IPS-15b (cell line): ENCODE data around the gene CATSPERE.

ENCODE experiments used
- H3K27me3 ChIP-seq: one replicate; pipeline ENCODE4 v1.6.1; 2013; ENCODE audit warnings: low read length; ENCODE audit not compliant: control insufficient read depth, insufficient read depth
- H3K36me3 ChIP-seq: one replicate; pipeline ENCODE4 v1.6.1; 2013; ENCODE audit warnings: low read length; ENCODE audit not compliant: control insufficient read depth, insufficient read depth
- H3K4me1 ChIP-seq: one replicate; pipeline ENCODE4 v1.6.1; 2013; ENCODE audit warnings: mild to moderate bottlenecking, low read length; ENCODE audit not compliant: control insufficient read depth, insufficient read depth
- H3K4me3 ChIP-seq: one replicate; pipeline ENCODE4 v1.5.1; 2013; ENCODE audit warnings: low read depth, low read length
- H3K9ac ChIP-seq: one replicate; pipeline ENCODE4 v1.6.1; 2013; ENCODE audit warnings: low read depth, mild to moderate bottlenecking, low read length
- H3K9me3 ChIP-seq: one replicate; pipeline ENCODE4 v1.6.1; 2013; ENCODE audit warnings: mild to moderate bottlenecking, low read length; ENCODE audit not compliant: control insufficient read depth, insufficient read depth

CATSPERE gene

GRCh38 chr1:244605835-244606370 is 144.8 kb downstream of the CATSPERE start:
- no peak overlapping the region for H3K9ac ChIP-seq
- no peaks in the 10 kb centered on the region for H3K27me3 ChIP-seq
- peaks cover 2% of the 10 kb centered on the region for H3K4me1 ChIP-seq
- H3K9me3 ChIP-seq, result no peaks in the 10 kb centered on the region
- H3K36me3 ChIP-seq, result no peaks in the 10 kb centered on the region
- H3K4me3 ChIP-seq, result no peak overlapping the region

DNA sequence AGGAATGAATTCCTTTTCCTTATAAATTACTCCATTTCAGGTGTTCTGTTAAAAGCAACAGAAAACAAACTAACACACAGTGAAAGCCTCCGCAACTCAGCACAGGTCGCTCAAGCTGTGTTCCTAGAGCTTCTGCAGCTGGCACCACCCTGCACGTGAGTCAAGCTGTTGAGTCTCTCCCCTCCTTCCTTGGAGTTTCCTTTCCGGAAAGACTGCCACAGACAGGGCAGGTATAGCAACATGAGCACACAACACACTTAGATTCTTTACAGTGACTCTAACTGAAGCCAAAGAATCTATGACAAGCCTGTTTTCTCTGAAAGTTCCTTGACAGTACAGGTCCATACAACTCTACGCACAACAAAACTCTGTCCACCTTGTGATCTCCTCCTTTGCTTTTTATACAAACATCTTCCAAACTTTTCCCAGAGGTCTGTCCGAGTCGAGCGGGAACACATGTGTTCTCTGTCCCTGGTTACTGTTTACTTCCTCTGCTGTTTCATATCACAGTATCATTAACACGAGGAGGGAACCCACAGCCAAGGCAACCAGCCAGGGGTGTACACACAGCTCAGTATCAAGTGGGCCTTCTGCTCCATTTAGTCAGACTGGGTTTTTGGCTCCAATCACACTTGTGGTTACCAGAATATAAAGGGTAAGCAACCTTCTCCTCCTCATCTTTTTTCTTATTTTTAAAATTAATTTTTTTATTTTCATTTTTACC is 153.2 kb downstream of the CATSPERE start:
- H3K36me3 ChIP-seq, result no peaks in the 10 kb centered on the region
- H3K9me3 ChIP-seq, result no peaks in the 10 kb centered on the region
- no peak overlapping the region for H3K9ac ChIP-seq
- peaks cover 3% of the 10 kb centered on the region for H3K4me1 ChIP-seq
- H3K27me3 ChIP-seq, result no peaks in the 10 kb centered on the region
- no peak overlapping the region for H3K4me3 ChIP-seq

GRCh38 chr1:244614879-244615278 is 153.8 kb downstream of the CATSPERE start:
- no peaks in the 10 kb centered on the region for H3K36me3 ChIP-seq
- H3K4me1 ChIP-seq, result peaks cover 3% of the 10 kb centered on the region
- no peak overlapping the region for H3K4me3 ChIP-seq
- no peaks in the 10 kb centered on the region for H3K9me3 ChIP-seq
- no peaks in the 10 kb centered on the region for H3K27me3 ChIP-seq
- no peak overlapping the region for H3K9ac ChIP-seq

- Histone ChIP-seq H3K4me1 (peaks cover 3% of the 10 kb centered on the region), H3K27me3 (no peaks in the 10 kb centered on the region), H3K4me3 (no peak overlapping the region), H3K9me3 (no peaks in the 10 kb centered on the region), H3K9ac (no peak overlapping the region), H3K36me3 (no peaks in the 10 kb centered on the region)
Observed at GRCh38 chr1:244615301-244615700, 154.2 kb downstream of the CATSPERE start.

DNA sequence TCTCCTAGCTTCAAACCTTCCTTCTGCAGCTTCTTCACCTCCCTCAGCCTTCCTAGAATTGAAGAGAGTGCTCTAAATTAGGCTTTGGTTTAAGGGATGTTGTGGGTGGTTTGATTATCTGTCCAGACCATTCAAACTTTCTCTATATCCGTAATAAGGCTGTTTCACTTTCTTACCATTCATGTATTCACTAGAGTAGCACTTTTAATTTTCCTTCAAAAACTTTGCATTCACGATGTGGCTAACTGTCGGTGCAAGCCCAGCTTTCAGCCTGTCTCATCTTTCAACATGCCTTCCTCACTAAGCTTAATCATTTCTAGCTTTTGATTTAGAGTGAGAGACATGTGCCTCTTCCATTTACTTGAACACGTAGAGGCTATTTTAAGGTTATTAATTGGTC is 165.6 kb downstream of the CATSPERE start:
- Histone ChIP-seq H3K4me1 (no peaks in the 10 kb centered on the region), H3K36me3 (no peaks in the 10 kb centered on the region), H3K9me3 (no peaks in the 10 kb centered on the region), H3K27me3 (no peaks in the 10 kb centered on the region), H3K4me3 (no peak overlapping the region), H3K9ac (no peak overlapping the region)

- no peaks in the 10 kb centered on the region for H3K4me1 ChIP-seq
- H3K9me3 ChIP-seq, result no peaks in the 10 kb centered on the region
- H3K27me3 ChIP-seq, result no peaks in the 10 kb centered on the region
- no peaks in the 10 kb centered on the region for H3K36me3 ChIP-seq
- H3K9ac ChIP-seq, result no peak overlapping the region
- H3K4me3 ChIP-seq, result no peak overlapping the region
Observed at GRCh38 chr1:244628789-244629188, 167.7 kb downstream of the CATSPERE start.

GRCh38 chr1:244633140-244633539 is 172.1 kb downstream of the CATSPERE start:
- Histone ChIP-seq H3K9ac (no peak overlapping the region), H3K9me3 (no peaks in the 10 kb centered on the region), H3K4me1 (no peaks in the 10 kb centered on the region), H3K4me3 (no peak overlapping the region), H3K27me3 (no peaks in the 10 kb centered on the region), H3K36me3 (no peaks in the 10 kb centered on the region)

GRCh38 chr1:244634546-244634945 is 173.5 kb downstream of the CATSPERE start:
- no peaks in the 10 kb centered on the region for H3K4me1 ChIP-seq
- H3K9ac ChIP-seq, result no peak overlapping the region
- H3K9me3 ChIP-seq, result no peaks in the 10 kb centered on the region
- no peaks in the 10 kb centered on the region for H3K36me3 ChIP-seq
- no peaks in the 10 kb centered on the region for H3K27me3 ChIP-seq
- no peak overlapping the region for H3K4me3 ChIP-seq

- no peaks in the 10 kb centered on the region for H3K36me3 ChIP-seq
- H3K4me1 ChIP-seq, result no peaks in the 10 kb centered on the region
- H3K27me3 ChIP-seq, result no peaks in the 10 kb centered on the region
- no peak overlapping the region for H3K4me3 ChIP-seq
- H3K9ac ChIP-seq, result no peak overlapping the region
- H3K9me3 ChIP-seq, result no peaks in the 10 kb centered on the region
Observed at GRCh38 chr1:244636488-244637259, 175.6 kb downstream of the CATSPERE start.

DNA sequence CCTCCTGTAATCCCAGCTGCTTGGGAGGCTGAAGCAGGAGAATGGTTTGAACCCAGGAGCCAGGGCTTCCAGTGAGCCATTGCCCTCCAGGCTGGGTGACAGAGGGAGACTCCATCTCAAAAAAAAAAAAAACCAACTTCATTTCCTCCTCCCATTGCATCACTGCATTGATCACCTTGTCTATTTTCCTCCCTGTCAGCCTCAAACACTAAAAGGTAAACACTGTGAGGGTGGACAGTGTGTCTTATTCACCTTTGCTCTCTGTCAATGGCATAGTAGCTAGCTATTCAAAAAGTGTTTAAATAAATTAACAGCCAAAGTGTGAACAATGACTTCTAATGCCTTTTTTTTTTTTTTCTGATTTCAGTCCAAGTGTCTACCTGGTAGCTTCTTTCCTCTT is 178.5 kb downstream of the CATSPERE start:
- no peaks in the 10 kb centered on the region for H3K27me3 ChIP-seq
- H3K4me3 ChIP-seq, result no peak overlapping the region
- H3K9ac ChIP-seq, result no peak overlapping the region
- H3K36me3 ChIP-seq, result no peaks in the 10 kb centered on the region
- no peaks in the 10 kb centered on the region for H3K4me1 ChIP-seq
- no peaks in the 10 kb centered on the region for H3K9me3 ChIP-seq

DNA sequence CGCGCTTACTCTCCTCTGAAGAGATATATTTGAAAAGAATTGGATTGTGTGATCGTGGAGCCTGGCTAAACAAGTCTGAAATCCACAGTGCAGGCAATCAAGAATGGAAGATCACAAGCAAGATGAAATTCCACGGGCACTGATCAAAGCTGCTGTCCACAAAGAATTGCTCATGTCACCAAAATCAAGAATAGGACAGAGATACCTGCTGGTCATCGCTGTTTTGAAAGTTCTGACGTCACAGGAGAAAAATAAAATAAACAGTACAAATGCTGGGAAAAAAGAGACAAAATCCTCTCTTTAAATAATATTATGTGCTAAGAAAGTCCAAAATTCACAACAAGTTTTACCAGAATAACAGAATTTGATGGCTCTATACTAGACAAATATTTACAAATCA is 179.8 kb downstream of the CATSPERE start:
- Histone ChIP-seq H3K4me3 (no peak overlapping the region), H3K27me3 (no peaks in the 10 kb centered on the region), H3K4me1 (no peaks in the 10 kb centered on the region), H3K9me3 (no peaks in the 10 kb centered on the region), H3K9ac (no peak overlapping the region), H3K36me3 (no peaks in the 10 kb centered on the region)

DNA sequence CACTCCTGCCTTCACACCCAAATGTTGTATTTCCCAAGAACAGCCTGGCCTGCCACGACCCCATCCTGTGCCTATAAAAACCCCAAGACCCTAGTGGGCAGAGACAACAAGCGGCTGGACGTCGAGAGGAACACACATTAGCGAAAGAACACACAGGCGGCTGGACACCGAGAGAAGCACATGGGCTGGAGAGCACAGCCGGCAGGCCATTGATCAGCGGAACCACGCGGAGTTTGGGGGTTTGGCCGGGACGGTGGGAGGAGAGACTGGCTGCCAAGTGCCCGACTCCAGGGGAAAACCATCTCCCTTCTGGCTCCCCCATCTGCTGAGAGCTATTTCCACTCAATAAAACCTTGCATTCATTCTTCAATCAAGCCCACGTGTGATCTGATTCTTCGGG is 181.5 kb downstream of the CATSPERE start:
- Histone ChIP-seq H3K9ac (no peak overlapping the region), H3K4me1 (no peaks in the 10 kb centered on the region), H3K36me3 (no peaks in the 10 kb centered on the region), H3K9me3 (no peaks in the 10 kb centered on the region), H3K4me3 (no peak overlapping the region), H3K27me3 (no peaks in the 10 kb centered on the region)
